Activated T-cell treated with anti-CD3 and anti-CD28 coated beads, Interleukin-2, amount 50 U/mL, for 72 hours (primary cell): ENCODE results near the gene RUNX2. TPM values are rescaled to one million over a fixed set of nuclear protein-coding genes. Genes with fewer than 3 reads are reported as not detected.
A peak's percentile ranks its signal among the peaks of the same experiment; 100 is the strongest.

Experiments used
- ATAC-seq, 2 donors: fragments of 150-1000 bp; cut with Tn5 transposase; replicated peaks in 1 of 2; 2 replicates each; pipeline ENCODE4 v1.10.0; 2021; ENCODE audit warnings: moderate library complexity in 2 of 2, mild to moderate bottlenecking in 1 of 2
- DNase-seq, 2 donors: peaks; one replicate each; pipeline ENCODE4 v3.0.0; 2021 to 2022; ENCODE audit warnings: mixed read lengths in 1 of 2
- H3K27ac Mint-ChIP-seq: one replicate; pipeline ENCODE4 v1.8.0; 2022; ENCODE audit warnings: mild to moderate bottlenecking, moderate library complexity, mixed read lengths
- H3K27me3 Mint-ChIP-seq: one replicate; pipeline ENCODE4 v1.8.0; 2022; ENCODE audit warnings: low read depth, mixed read lengths
- H3K36me3 Mint-ChIP-seq, 2 donors: one replicate each; pipeline ENCODE4 v1.8.0; 2022; ENCODE audit warnings: mixed read lengths in 2 of 2, mild to moderate bottlenecking in 1 of 2; ENCODE audit not compliant: insufficient read depth in 2 of 2
- H3K4me1 Mint-ChIP-seq: one replicate; pipeline ENCODE4 v1.8.0; 2022; ENCODE audit warnings: low read depth, mixed read lengths
- H3K4me3 Mint-ChIP-seq, 2 donors: one replicate each; pipeline ENCODE4 v1.8.0; 2022; ENCODE audit warnings: mild to moderate bottlenecking in 2 of 2, mixed read lengths in 2 of 2, moderate library complexity in 2 of 2
- H3K9me3 Mint-ChIP-seq, 2 donors: one replicate each; pipeline ENCODE4 v1.8.0; 2022; ENCODE audit warnings: mixed read lengths in 2 of 2
- total RNA-seq, 2 donors: library from RNA; stranded (reverse); gene quantifications; one replicate each; pipeline ENCODE4 v1.2.3, GENCODE V29; 2022

Gene RUNX2
- total RNA-seq, 2 donors from 2014 or later = 39.3 to 61.1 TPM

DNA sequence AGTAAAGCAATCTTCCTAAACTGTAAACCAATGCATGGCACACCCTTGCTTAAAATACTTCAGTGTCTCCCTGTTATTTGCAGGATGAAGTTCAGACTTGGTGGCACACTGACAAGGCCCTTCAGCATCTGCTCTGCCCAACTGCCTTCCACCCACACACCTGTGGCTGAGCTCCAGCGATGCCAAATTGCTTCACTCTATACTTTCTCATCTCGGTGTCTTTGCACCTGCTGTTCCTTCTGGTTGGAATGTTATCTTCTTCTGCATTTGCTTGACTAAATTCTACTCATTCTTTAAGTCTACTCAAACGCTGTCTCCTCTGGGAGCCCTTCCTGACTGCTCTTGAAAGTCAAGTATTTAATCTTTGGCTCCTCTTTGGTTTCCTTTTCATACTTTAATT lies 149.7 kb downstream of the RUNX2 start:
- DNase-seq (peak; percentile 23 to 38), ATAC-seq (peak; percentile 42 to 58)
- H3K9me3 Mint-ChIP-seq = no peaks in the 10 kb centered on the region
- H3K4me3 Mint-ChIP-seq = no peak overlapping the region
- no peak overlapping the region for H3K27ac Mint-ChIP-seq
- peaks cover 1 to 4% of the 10 kb centered on the region in 2 donors for H3K36me3 Mint-ChIP-seq
- H3K27me3 Mint-ChIP-seq = no peaks in the 10 kb centered on the region
- H3K4me1 Mint-ChIP-seq = peaks cover under 1% of the 10 kb centered on the region

GRCh38 chr6:45478240-45478639 lies 150.1 kb downstream of the RUNX2 start:
- peak; percentile 79 to 82 for ATAC-seq
- Mint-ChIP-seq H3K9me3 (no peaks in the 10 kb centered on the region), H3K4me3 (no peak overlapping the region), H3K27ac (no peak overlapping the region), H3K4me1 (no peaks in the 10 kb centered on the region), H3K27me3 (no peaks in the 10 kb centered on the region), H3K36me3 (peaks cover 1 to 4% of the 10 kb centered on the region in 2 donors)
- DNase-seq = no peak

- no peak for DNase-seq
- Mint-ChIP-seq H3K27ac (no peak overlapping the region), H3K36me3 (peaks cover 3 to 19% of the 10 kb centered on the region in 2 donors), H3K9me3 (no peaks in the 10 kb centered on the region), H3K4me3 (peak overlapping the region in 1 of 2 donors; percentile 69), H3K27me3 (no peaks in the 10 kb centered on the region), H3K4me1 (peaks cover 5% of the 10 kb centered on the region)
- ATAC-seq = peak; percentile 38 to 59
Measured at GRCh38 chr6:45479834-45480751, 152.0 kb downstream of the RUNX2 start.

DNA sequence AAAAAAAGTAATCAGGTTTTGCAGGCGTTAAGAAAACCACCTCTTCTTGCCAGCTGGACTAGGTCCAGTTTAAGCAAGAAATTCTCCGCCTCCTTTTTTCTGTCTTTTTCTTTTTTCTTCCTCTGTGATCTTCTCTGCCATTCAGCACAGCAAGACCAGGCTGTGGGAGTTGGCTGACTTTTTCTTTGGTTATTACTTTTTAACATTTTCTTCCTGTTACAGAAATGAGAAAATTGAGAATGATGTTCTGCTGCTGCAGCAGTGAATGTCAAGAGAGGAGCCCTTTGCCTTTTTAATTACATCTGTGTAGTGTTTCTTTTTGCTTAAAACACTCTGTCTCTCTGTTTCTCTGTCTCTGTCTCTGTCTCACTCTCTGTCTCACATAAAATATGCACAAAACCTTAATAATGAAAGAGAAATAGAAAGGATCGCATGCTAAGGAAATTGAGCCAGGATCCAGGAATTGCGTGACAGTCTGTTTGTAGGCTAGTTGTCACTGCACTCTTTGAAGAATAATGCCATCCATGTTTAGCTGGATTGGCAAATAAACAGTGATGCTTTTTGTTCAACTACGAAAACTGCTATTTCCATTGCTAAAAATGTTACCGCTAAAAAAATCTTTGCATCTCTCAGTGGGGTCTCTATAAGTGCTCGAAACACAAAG lies 152.8 kb downstream of the RUNX2 start:
- Mint-ChIP-seq H3K36me3 (peaks cover 3 to 20% of the 10 kb centered on the region in 2 donors), H3K4me1 (peaks cover 11% of the 10 kb centered on the region), H3K9me3 (no peaks in the 10 kb centered on the region)

GRCh38 chr6:45483021-45483420 lies 154.9 kb downstream of the RUNX2 start:
- H3K4me3 Mint-ChIP-seq = no peak overlapping the region
- H3K9me3 Mint-ChIP-seq = no peaks in the 10 kb centered on the region
- peaks cover 32% of the 10 kb centered on the region for H3K4me1 Mint-ChIP-seq
- no peak for DNase-seq
- ATAC-seq = no peak
- no peaks in the 10 kb centered on the region for H3K27me3 Mint-ChIP-seq
- H3K36me3 Mint-ChIP-seq = peaks cover 5 to 23% of the 10 kb centered on the region in 2 donors
- H3K27ac Mint-ChIP-seq = no peak overlapping the region

More for the DNA sequence above, 152.8 kb downstream of the RUNX2 start:
- ATAC-seq (no peak), DNase-seq (no peak)
- peak overlapping the region; percentile 85 for H3K27ac Mint-ChIP-seq
- H3K27me3 Mint-ChIP-seq = no peaks in the 10 kb centered on the region
- peak overlapping the region in 1 of 2 donors; percentile 69 for H3K4me3 Mint-ChIP-seq

DNA sequence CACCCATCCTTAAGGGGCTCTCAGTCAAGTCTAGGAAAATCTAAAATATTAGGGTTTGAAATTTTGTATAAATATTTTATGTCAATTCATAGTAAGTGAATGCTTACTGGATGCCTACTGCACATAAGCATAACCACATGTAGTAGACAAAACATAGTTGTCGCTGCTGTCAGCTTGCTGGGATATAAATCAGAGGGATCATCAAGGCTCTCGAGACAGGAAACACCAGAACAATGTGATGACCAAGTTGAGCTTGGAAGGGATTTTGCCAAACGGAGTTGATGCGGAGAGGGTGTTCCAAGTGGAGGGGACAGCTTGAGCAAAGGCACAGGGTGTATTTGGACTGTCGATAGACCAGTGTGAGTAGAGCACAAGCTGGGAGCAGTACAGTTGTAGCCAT lies 155.4 kb downstream of the RUNX2 start:
- Mint-ChIP-seq H3K27me3 (no peaks in the 10 kb centered on the region), H3K36me3 (peaks cover 6 to 23% of the 10 kb centered on the region in 2 donors), H3K4me3 (no peak overlapping the region), H3K27ac (no peak overlapping the region), H3K9me3 (no peaks in the 10 kb centered on the region), H3K4me1 (peaks cover 37% of the 10 kb centered on the region)
- DNase-seq (no peak), ATAC-seq (no peak)

DNA sequence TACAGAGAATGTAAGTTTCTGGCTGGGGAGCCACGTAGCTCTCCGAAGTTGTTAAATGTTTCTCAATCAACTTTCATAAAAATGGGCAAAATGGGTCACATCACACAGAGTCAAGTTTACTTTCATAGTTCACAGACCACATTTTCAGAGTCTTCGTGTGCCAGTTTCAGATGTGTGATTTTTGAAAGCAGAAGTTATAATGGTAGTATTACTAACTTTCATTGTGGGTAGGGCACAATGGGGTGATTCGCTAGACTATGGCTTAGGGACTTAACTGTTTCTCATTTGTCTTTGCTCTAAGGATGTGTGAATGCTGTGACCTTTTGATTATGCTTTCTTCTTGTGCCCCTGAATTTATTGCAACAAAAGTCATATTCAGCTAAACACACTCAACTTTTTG lies 158.6 kb downstream of the RUNX2 start:
- Mint-ChIP-seq H3K4me3 (peak overlapping the region; percentile 38 to 64), H3K36me3 (peaks cover 8 to 25% of the 10 kb centered on the region in 2 donors), H3K4me1 (peaks cover 65% of the 10 kb centered on the region), H3K27ac (peak overlapping the region; percentile 64), H3K27me3 (no peaks in the 10 kb centered on the region), H3K9me3 (no peaks in the 10 kb centered on the region)
- DNase-seq (peak; percentile 26 to 43), ATAC-seq (peak; percentile 91 to 93)

DNA sequence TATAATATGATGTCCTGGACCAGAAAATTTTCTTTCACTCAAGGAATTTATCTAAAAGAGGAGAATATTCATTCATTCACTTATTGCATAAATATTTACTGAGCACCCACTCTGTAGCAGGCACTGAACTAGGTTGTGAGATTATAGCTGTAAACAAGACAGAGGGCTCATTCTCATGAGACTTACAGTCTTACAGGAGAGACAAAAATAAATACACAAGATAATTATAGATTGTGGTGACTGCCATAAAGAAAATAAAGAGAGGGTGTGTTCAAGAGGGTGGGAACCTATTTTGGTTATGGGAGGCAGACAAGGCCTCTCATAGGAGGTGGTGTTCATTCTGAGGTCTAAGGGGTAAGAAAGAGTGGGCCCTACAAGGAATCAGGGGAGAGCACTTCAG lies 159.5 kb downstream of the RUNX2 start:
- Mint-ChIP-seq H3K36me3 (peaks cover 9 to 28% of the 10 kb centered on the region in 2 donors), H3K9me3 (no peaks in the 10 kb centered on the region)
- ATAC-seq = no peak

DNA sequence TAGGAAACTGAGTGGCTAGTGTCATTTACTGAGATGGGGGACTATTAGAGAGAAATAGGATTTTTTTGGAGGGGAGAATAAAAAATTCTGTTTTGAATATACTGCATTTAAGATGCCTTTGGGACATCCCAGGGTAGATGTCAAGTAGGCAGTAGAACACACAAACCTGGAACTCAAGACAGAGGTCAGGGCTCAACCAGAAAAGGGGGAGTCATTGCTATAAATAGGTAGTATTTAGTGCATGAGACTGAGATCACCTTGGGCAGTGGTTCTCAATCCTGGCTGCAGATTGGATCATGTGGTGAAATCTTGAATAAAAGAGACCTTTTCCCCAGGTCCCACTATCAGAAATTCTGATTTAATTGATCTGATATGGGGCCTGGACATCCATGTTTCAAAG lies 160.1 kb downstream of the RUNX2 start:
- ATAC-seq (no peak), DNase-seq (no peak)
- Mint-ChIP-seq H3K4me3 (peak overlapping the region in 1 of 2 donors; percentile 11), H3K27ac (peak overlapping the region; percentile 40), H3K36me3 (peaks cover 9 to 33% of the 10 kb centered on the region in 2 donors), H3K9me3 (no peaks in the 10 kb centered on the region), H3K4me1 (peaks cover 68% of the 10 kb centered on the region), H3K27me3 (no peaks in the 10 kb centered on the region)

More for the DNA sequence above, 159.5 kb downstream of the RUNX2 start:
- Mint-ChIP-seq H3K4me1 (peaks cover 68% of the 10 kb centered on the region), H3K4me3 (peak overlapping the region; percentile 1 to 11), H3K27me3 (no peaks in the 10 kb centered on the region), H3K27ac (peak overlapping the region; percentile 52)
- no peak for DNase-seq

DNA sequence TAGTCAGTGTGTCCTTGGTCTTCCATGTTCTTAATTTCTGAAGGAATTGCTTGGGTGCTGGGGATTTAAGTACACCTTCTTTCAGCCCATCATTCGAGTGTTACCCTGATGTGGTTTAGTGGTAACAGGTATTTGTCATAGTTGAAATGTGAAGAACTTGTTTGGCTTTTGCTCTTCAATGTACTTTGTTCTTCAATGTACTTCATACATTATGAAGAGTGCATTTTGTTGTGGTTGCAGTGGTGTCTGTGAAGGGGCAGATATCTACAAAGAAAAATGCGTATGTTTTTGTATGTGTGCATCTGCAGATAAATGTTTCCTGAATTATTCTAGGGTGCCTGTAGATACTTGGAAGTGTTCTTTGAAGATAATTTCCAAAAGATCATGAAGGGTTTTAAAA lies 160.8 kb downstream of the RUNX2 start:
- DNase-seq = peak in 1 of 2 donors; percentile 42
- no peaks in the 10 kb centered on the region for H3K9me3 Mint-ChIP-seq
- H3K27ac Mint-ChIP-seq = no peak overlapping the region
- peak; percentile 67 to 73 for ATAC-seq
- H3K27me3 Mint-ChIP-seq = no peaks in the 10 kb centered on the region
- H3K4me1 Mint-ChIP-seq = peaks cover 71% of the 10 kb centered on the region
- H3K36me3 Mint-ChIP-seq = peaks cover 9 to 32% of the 10 kb centered on the region in 2 donors
- H3K4me3 Mint-ChIP-seq = peak overlapping the region; percentile 9 to 19

DNA sequence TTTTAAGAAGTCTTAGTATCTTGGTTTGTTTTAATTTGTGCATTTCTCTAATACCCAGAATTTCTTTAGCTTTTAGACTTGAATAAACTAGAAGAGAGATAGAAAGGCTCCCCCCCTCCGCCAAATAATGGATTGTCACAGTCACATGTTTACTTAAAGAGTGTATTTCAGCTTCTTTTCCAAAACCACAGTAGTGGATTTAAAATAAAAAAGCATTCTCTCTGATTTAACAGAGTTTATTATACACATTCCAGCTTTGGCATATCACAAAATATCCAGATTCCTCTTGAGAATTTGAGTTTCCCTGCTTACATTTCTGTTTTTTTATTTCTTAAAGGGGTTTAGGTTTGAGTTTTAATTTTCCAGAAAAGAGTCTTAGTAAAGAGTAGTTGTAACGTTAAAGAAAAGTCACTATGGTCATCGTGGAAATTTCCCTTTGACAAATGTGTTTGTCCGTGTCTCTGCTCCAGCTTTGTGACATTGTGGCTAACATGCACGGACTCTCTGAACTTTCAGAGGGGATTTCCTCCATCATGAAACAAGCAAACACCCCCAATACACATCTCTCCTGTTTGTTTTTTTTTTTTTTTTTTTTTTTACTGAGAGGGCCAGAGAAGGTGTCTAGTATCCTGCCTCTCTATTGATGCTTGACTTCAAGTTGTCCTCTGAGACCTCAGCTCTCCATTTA lies 163.1 kb downstream of the RUNX2 start:
- no peaks in the 10 kb centered on the region for H3K9me3 Mint-ChIP-seq
- no peak overlapping the region for H3K27ac Mint-ChIP-seq
- no peaks in the 10 kb centered on the region for H3K27me3 Mint-ChIP-seq
- ATAC-seq (no peak), DNase-seq (no peak)
- peaks cover 17 to 25% of the 10 kb centered on the region in 2 donors for H3K36me3 Mint-ChIP-seq
- H3K4me1 Mint-ChIP-seq = peaks cover 80% of the 10 kb centered on the region
- no peak overlapping the region for H3K4me3 Mint-ChIP-seq

DNA sequence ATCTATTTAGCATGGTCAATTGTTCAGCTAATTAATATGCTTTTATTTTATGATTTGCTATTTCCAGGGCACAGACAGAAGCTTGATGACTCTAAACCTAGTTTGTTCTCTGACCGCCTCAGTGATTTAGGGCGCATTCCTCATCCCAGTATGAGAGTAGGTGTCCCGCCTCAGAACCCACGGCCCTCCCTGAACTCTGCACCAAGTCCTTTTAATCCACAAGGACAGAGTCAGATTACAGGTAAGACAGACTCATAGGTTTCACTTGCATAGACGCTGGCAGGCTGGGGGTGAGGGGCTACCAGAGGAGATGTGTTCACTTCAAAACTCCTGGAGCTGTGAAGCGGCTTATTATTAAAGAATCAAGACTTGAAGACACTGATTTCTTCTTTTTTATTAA lies 163.7 kb downstream of the RUNX2 start:
- Mint-ChIP-seq H3K36me3 (peaks cover 23 to 29% of the 10 kb centered on the region in 2 donors), H3K27ac (no peak overlapping the region), H3K4me1 (peaks cover 80% of the 10 kb centered on the region), H3K27me3 (no peaks in the 10 kb centered on the region), H3K4me3 (no peak overlapping the region), H3K9me3 (no peaks in the 10 kb centered on the region)
- DNase-seq (no peak), ATAC-seq (no peak)

DNA sequence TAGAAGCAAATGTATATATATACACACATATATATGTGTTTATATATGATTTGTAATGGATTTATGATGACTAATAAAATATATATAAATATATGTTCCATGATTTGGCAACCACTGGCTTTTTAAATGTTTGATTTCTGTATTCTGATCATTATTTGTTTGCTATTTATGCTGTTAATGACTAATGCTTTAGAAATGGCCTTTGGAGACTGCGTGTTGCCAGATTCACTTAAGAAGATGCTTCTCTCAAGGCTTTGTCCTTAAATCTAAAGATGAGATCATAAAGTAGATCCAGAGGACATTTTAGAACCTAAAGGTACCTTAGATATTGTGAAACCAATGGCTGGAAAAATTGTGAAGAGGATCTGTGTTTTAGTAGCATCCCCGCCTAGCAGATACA lies 165.6 kb downstream of the RUNX2 start:
- Mint-ChIP-seq H3K9me3 (no peaks in the 10 kb centered on the region), H3K27me3 (no peaks in the 10 kb centered on the region), H3K4me1 (peaks cover 72% of the 10 kb centered on the region), H3K4me3 (peak overlapping the region in 1 of 2 donors; percentile 3), H3K27ac (no peak overlapping the region), H3K36me3 (peaks cover 24 to 34% of the 10 kb centered on the region in 2 donors)
- DNase-seq (no peak), ATAC-seq (no peak)
